ENCODE results near the gene VMP1. TPM values are rescaled to one million over a fixed set of nuclear protein-coding genes. Genes with fewer than 3 reads are reported as not detected.
"Not testable (repeated sequence)": the region's sequence is repeated elsewhere in the genome, so short reads cannot be mapped to it uniquely, and the experiment has no call there.

VMP1 gene
- polyA plus RNA-seq, 6 donors from 2014 or later, result 37.2 to 73.1 (median 45.1) TPM

GRCh38 chr17:59873414-59873813 lies 166.0 kb downstream of the VMP1 start:
- H3K4me3 Mint-ChIP-seq, result peak overlapping the region in 1 of 8 donors; percentile 56
- H3K36me3 Mint-ChIP-seq, result peaks cover 15 to 21% of the 10 kb centered on the region in 2 donors
- not testable (repeated sequence) for H3K27me3 Mint-ChIP-seq; H3K9me3 Mint-ChIP-seq; H3K27ac Mint-ChIP-seq; ATAC-seq (ENCODE audit: low read depth in 2 of 2); DNase-seq; H3K4me1 Mint-ChIP-seq

- Mint-ChIP-seq H3K9me3 (no peaks in the 10 kb centered on the region), H3K27ac (no peak overlapping the region), H3K4me1 (no peaks in the 10 kb centered on the region), H3K36me3 (peaks cover 15 to 21% of the 10 kb centered on the region in 2 donors), H3K27me3 (no peaks in the 10 kb centered on the region), H3K4me3 (no peak overlapping the region)
- ATAC-seq (ENCODE audit: low read depth in 2 of 2), result no peak
- no peak for DNase-seq
Measured at GRCh38 chr17:59874376-59874775, 166.9 kb downstream of the VMP1 start.

- Mint-ChIP-seq H3K9me3 (no peaks in the 10 kb centered on the region), H3K27ac (no peak overlapping the region), H3K4me3 (no peak overlapping the region), H3K27me3 (no peaks in the 10 kb centered on the region), H3K4me1 (no peaks in the 10 kb centered on the region), H3K36me3 (peaks cover 15 to 21% of the 10 kb centered on the region in 2 donors)
- no peak for DNase-seq
- ATAC-seq (ENCODE audit: low read depth in 2 of 2), result no peak
Measured at GRCh38 chr17:59876107-59876506, 168.7 kb downstream of the VMP1 start.

GRCh38 chr17:59877965-59878364 lies 170.5 kb downstream of the VMP1 start:
- DNase-seq (no peak), ATAC-seq (ENCODE audit: low read depth in 2 of 2) (no peak)
- no peak overlapping the region for H3K27ac Mint-ChIP-seq
- no peaks in the 10 kb centered on the region for H3K27me3 Mint-ChIP-seq
- H3K9me3 Mint-ChIP-seq, result no peaks in the 10 kb centered on the region
- H3K4me3 Mint-ChIP-seq, result no peak overlapping the region
- peaks cover 7 to 16% of the 10 kb centered on the region in 2 donors for H3K36me3 Mint-ChIP-seq
- H3K4me1 Mint-ChIP-seq, result no peaks in the 10 kb centered on the region

GRCh38 chr17:59878624-59879023 lies 171.2 kb downstream of the VMP1 start:
- no peak for DNase-seq
- no peaks in the 10 kb centered on the region for H3K9me3 Mint-ChIP-seq
- H3K4me1 Mint-ChIP-seq, result no peaks in the 10 kb centered on the region
- H3K36me3 Mint-ChIP-seq, result peaks cover 7 to 16% of the 10 kb centered on the region in 2 donors
- ATAC-seq (ENCODE audit: low read depth in 2 of 2), result no peak
- no peak overlapping the region for H3K27ac Mint-ChIP-seq
- no peaks in the 10 kb centered on the region for H3K27me3 Mint-ChIP-seq
- peak overlapping the region in 1 of 8 donors; percentile 29 for H3K4me3 Mint-ChIP-seq

GRCh38 chr17:59884861-59885260 lies 177.4 kb downstream of the VMP1 start:
- ATAC-seq (ENCODE audit: low read depth in 2 of 2) (no peak), DNase-seq (no peak)
- H3K4me3 Mint-ChIP-seq, result no peak overlapping the region
- H3K9me3 Mint-ChIP-seq, result no peaks in the 10 kb centered on the region
- H3K36me3 Mint-ChIP-seq, result peaks cover 8 to 12% of the 10 kb centered on the region in 2 donors
- H3K27me3 Mint-ChIP-seq, result no peaks in the 10 kb centered on the region
- peaks cover 4 to 11% (median 7%) of the 10 kb centered on the region in 3 donors for H3K4me1 Mint-ChIP-seq
- no peak overlapping the region for H3K27ac Mint-ChIP-seq

- Mint-ChIP-seq H3K27ac (peak overlapping the region in 1 of 6 donors; percentile 48), H3K4me3 (peak overlapping the region in 2 of 8 donors; percentile 68), H3K27me3 (no peaks in the 10 kb centered on the region), H3K36me3 (peaks cover 6 to 14% of the 10 kb centered on the region in 2 donors), H3K9me3 (no peaks in the 10 kb centered on the region), H3K4me1 (peaks cover 23 to 33% (median 32%) of the 10 kb centered on the region in 3 donors)
- DNase-seq, result no peak
- no peak for ATAC-seq (ENCODE audit: low read depth in 2 of 2)
Measured at GRCh38 chr17:59888145-59888750, 180.8 kb downstream of the VMP1 start.

GRCh38 chr17:59890720-59891119 lies 183.3 kb downstream of the VMP1 start:
- peaks cover 6 to 15% of the 10 kb centered on the region in 2 donors for H3K36me3 Mint-ChIP-seq
- ATAC-seq (ENCODE audit: low read depth in 2 of 2), result no peak
- H3K9me3 Mint-ChIP-seq, result no peaks in the 10 kb centered on the region
- H3K27ac Mint-ChIP-seq, result peak overlapping the region in 4 of 6 donors; percentile 11 to 78 (median 42)
- peaks cover 39 to 53% (median 52%) of the 10 kb centered on the region in 3 donors for H3K4me1 Mint-ChIP-seq
- DNase-seq, result no peak
- no peaks in the 10 kb centered on the region for H3K27me3 Mint-ChIP-seq
- H3K4me3 Mint-ChIP-seq, result peak overlapping the region in 7 of 8 donors; percentile 29 to 89 (median 48)

Other genes starting within 250 kb of the VMP1 start
- 10 to 100 TPM; 22.6 to 33.6 (median 30.0) TPM for gene DHX40, start 142.0 kb upstream of the VMP1 start, polyA plus RNA-seq (ENCODE audit: low read depth in 6 of 6)
- gene CLTC, start 87.8 kb upstream of the VMP1 start, polyA plus RNA-seq (ENCODE audit: low read depth in 6 of 6), result 10 to 100 TPM; 15.5 to 46.8 (median 31.8) TPM
- 10 to 100 TPM in 5 of 6 donors, 1 to 10 TPM in 1; 7.0 to 18.6 (median 17.3) TPM for gene PTRH2, start 224 bp upstream of the VMP1 start, polyA plus RNA-seq (ENCODE audit: low read depth in 6 of 6)
- 10 to 100 TPM; 12.7 to 26.5 (median 23.3) TPM for gene TUBD1, start 185.3 kb downstream of the VMP1 start, polyA plus RNA-seq (ENCODE audit: low read depth in 6 of 6)
- 10 to 100 TPM; 13.7 to 28.2 (median 21.0) TPM for gene RPS6KB1, start 185.5 kb downstream of the VMP1 start, polyA plus RNA-seq (ENCODE audit: low read depth in 6 of 6)